ENCODE data around the gene STING1. TPM values are rescaled to one million over a fixed set of nuclear protein-coding genes. Genes with fewer than 3 reads are reported as not detected.

The STING1 gene
- total RNA-seq, 1 experiment from 2014 or later, result 22.8 TPM

GRCh38 chr5:139524940-139525585 lies 42.5 kb upstream of the STING1 start:
- no peaks in the 10 kb centered on the region for H3K27me3 ChIP-seq (ENCODE audit: control insufficient read depth, insufficient read depth, low read length)
- in situ Hi-C loops (cut with HindIII; ENCODE audit: low pct_unique_long_range_greater_than_20kb, low sequenced_read_pairs), result loop anchor here (25.0 kb wide), 1 partner anchor 113 kb away; the partner anchor contains the start of gene SPATA24
- intact Hi-C loops (cut with micrococcal nuclease; ENCODE audit: unreplicated experiment), result no loop called here
- ChIA-PET CTCF (no interaction called here), POLR2A (no interaction called here)
- DNase-seq (ENCODE audit: low read depth, low spot score), result no peak
- no peak; the same call in 1 of the 2 replicates for ATAC-seq
- no peaks in the 10 kb centered on the region for H3K4me1 ChIP-seq (ENCODE audit: control insufficient read depth, insufficient read depth, low read length)
- no peak overlapping the region for H3K27ac ChIP-seq (ENCODE audit: low read length)
- H3K36me3 ChIP-seq (ENCODE audit: control insufficient read depth, insufficient read depth, low read length), result no peaks in the 10 kb centered on the region
- no peak overlapping the region for H3K4me3 ChIP-seq (ENCODE audit: low read depth in 2 of 2, low read length in 2 of 2)
- TF ChIP-seq TCF7L2 (IDR thresholded peaks at IDR 0.05; ENCODE audit: low read depth, low read length), result no peak
- TF ChIP-seq SIN3A (IDR thresholded peaks at IDR 0.05; ENCODE audit: borderline replicate concordance, insufficient read depth, low read depth, low read length), result no peak
- TF ChIP-seq REST (IDR thresholded peaks at IDR 0.05; ENCODE audit: insufficient read depth in 1 of 2, low read depth in 2 of 2, low read length in 1 of 2), result no peak
- TF ChIP-seq POLR2AphosphoS5 (IDR thresholded peaks at IDR 0.05; ENCODE audit: low read depth, low read length), result no peak
- TF ChIP-seq CTCF (IDR thresholded peaks at IDR 0.05), result no peak
- BruUV-seq (replicated peaks), result no TSS peak
- H3K9me3 ChIP-seq (ENCODE audit: control insufficient read depth, insufficient read depth, low read depth, low read length), result no peaks in the 10 kb centered on the region

GRCh38 chr5:139524446-139524845 lies 41.9 kb upstream of the STING1 start:
- Histone ChIP-seq H3K4me3 (ENCODE audit: low read depth in 2 of 2, low read length in 2 of 2) (no peak overlapping the region), H3K9me3 (ENCODE audit: control insufficient read depth, insufficient read depth, low read depth, low read length) (no peaks in the 10 kb centered on the region), H3K27me3 (ENCODE audit: control insufficient read depth, insufficient read depth, low read length) (no peaks in the 10 kb centered on the region), H3K4me1 (ENCODE audit: control insufficient read depth, insufficient read depth, low read length) (no peaks in the 10 kb centered on the region), H3K27ac (ENCODE audit: low read length) (no peak overlapping the region), H3K36me3 (ENCODE audit: control insufficient read depth, insufficient read depth, low read length) (no peaks in the 10 kb centered on the region)
- no peak for ATAC-seq
- BruUV-seq (replicated peaks), result no TSS peak
- in situ Hi-C loops (cut with HindIII; ENCODE audit: low pct_unique_long_range_greater_than_20kb, low sequenced_read_pairs), result loop anchor here (25.0 kb wide), 1 partner anchor 112 kb away; the partner anchor contains the start of gene SPATA24
- DNase-seq (ENCODE audit: low read depth, low spot score), result no peak
- ChIA-PET POLR2A (no interaction called here), CTCF (no interaction called here)
- no peak for TF ChIP-seq POLR2AphosphoS5 (IDR thresholded peaks at IDR 0.05; ENCODE audit: low read depth, low read length)
- TF ChIP-seq CTCF (IDR thresholded peaks at IDR 0.05), result no peak
- no peak for TF ChIP-seq TCF7L2 (IDR thresholded peaks at IDR 0.05; ENCODE audit: low read depth, low read length)
- TF ChIP-seq REST (IDR thresholded peaks at IDR 0.05; ENCODE audit: insufficient read depth in 1 of 2, low read depth in 2 of 2, low read length in 1 of 2), result no peak
- TF ChIP-seq SIN3A (IDR thresholded peaks at IDR 0.05; ENCODE audit: borderline replicate concordance, insufficient read depth, low read depth, low read length), result no peak
- intact Hi-C loops (cut with micrococcal nuclease; ENCODE audit: unreplicated experiment), result no loop called here
